BJ (cell line): Measurements from ENCODE around the gene TPGS1. TPM values are rescaled to one million over a fixed set of nuclear protein-coding genes. Genes with fewer than 3 reads are reported as not detected.
A peak's percentile ranks its signal among the peaks of the same experiment; 100 is the strongest.

Experiments used
- CTCF ChIA-PET: fragments of 350-600 bp; formaldehyde crosslinking; extraction: SDS; loops from one replicate; lab custom pipeline; 2021; ENCODE audit warnings: antibody characterized with exemption, inconsistent platforms; lab: Yijun Ruan, JAX
- POLR2A ChIA-PET: fragments of 300-600 bp; sonication (Branson Sonifier 250); formaldehyde crosslinking; extraction: SDS; loops from one replicate; lab custom pipeline; 2021; ENCODE audit warnings: antibody characterized with exemption; lab: Charles Lee
- DNase-seq: peaks from one replicate; pipeline ENCODE4 v3.0.0-alpha.2; 2011; ENCODE audit warnings: low read depth
- H3K27me3 ChIP-seq: 2 replicates; pipeline ENCODE4 v1.6.0; 2011; ENCODE audit warnings: low read length; ENCODE audit not compliant: control insufficient read depth, insufficient read depth
- H3K36me3 ChIP-seq: 2 replicates; pipeline ENCODE4 v1.5.1; 2011; ENCODE audit warnings: low read length; ENCODE audit not compliant: control insufficient read depth, insufficient read depth
- H3K4me3 ChIP-seq: 2 replicates; pipeline ENCODE4 v1.5.1; 2011; ENCODE audit warnings: low read depth, mild to moderate bottlenecking, control low read depth, low read length
- polyA plus RNA-seq: library from polyadenylated mRNA; depleted of rRNA; stranded (reverse); fragments of >200 nt; gene quantifications from 2 replicates; pipeline ENCODE4 v1.2.3, GENCODE V29; 2011
- TF ChIP-seq, protein P1 (sequence below): IDR thresholded peaks from 2 replicates; pipeline ENCODE4 v1.5.1; 2011; ENCODE audit warnings: low read depth, mild to moderate bottlenecking, control low read depth, inconsistent platforms, low read length, moderate library complexity; ENCODE audit not compliant: insufficient read depth

The TPGS1 gene
- polyA plus RNA-seq, 1 experiment: 6.8 TPM

DNA sequence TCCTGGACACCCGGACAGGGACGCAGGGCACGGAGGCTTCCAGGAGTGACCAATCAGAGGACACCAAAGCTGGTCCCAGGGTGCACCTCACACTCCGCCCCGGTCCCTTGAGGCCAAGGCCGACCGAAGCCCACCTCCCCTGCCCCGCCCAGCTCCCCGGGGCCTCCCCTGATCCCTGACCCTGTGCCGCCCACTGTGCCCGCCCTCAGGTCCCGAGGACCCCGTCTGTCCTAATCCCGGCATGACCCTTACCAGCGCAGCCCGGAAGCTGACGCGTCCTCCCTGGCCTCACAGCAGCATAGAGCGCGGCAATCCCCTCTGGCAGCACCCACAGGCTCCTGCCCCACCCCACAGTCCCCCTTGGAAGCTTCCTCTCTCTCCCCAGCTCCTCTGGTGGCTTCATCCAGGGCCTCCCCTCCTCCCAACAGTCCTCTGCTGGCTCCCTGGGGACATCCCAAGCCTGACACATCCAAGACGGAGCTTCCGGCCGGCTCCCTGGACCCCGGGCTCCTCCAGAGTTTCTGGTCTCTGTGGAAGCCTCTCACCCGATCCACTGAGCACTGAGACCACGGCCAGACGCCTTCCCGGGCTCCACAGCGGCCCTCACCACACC, 16.9 kb downstream of the TPGS1 start:
- peaks cover 4% of the 10 kb centered on the region for H3K36me3 ChIP-seq
- ChIA-PET POLR2A (no interaction called here), CTCF (interaction anchor here (0.9 kb wide), 1 partner anchor 13 kb away, joined by 5 read pairs; no protein-coding TSS in a partner anchor)
- no peak for DNase-seq
- TF ChIP-seq, protein P1, sequence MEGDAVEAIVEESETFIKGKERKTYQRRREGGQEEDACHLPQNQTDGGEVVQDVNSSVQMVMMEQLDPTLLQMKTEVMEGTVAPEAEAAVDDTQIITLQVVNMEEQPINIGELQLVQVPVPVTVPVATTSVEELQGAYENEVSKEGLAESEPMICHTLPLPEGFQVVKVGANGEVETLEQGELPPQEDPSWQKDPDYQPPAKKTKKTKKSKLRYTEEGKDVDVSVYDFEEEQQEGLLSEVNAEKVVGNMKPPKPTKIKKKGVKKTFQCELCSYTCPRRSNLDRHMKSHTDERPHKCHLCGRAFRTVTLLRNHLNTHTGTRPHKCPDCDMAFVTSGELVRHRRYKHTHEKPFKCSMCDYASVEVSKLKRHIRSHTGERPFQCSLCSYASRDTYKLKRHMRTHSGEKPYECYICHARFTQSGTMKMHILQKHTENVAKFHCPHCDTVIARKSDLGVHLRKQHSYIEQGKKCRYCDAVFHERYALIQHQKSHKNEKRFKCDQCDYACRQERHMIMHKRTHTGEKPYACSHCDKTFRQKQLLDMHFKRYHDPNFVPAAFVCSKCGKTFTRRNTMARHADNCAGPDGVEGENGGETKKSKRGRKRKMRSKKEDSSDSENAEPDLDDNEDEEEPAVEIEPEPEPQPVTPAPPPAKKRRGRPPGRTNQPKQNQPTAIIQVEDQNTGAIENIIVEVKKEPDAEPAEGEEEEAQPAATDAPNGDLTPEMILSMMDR: no peak
- H3K4me3 ChIP-seq: no peak overlapping the region
- peaks cover 2% of the 10 kb centered on the region; the same call in 1 of the 2 replicates for H3K27me3 ChIP-seq

DNA sequence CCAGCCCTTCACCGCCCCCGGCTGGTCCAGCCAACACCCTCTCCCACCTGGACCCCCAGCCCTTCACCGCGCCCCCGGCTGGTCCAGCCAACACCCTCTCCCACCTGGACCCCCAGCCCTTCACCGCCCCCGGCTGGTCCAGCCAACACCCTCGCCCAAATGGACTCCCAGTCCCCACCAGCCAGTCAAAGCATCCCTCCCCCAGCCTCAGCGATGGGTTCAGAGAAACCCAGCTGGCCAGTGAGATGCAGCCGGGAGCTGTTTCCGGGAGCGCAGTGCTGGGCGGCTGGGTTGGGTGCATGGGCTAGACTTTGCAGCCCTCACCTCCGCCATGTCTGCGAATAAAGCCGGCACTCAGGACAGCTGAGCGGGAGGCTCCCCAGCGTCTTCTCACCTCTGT, 17.7 kb downstream of the TPGS1 start:
- Histone ChIP-seq H3K4me3 (no peak overlapping the region), H3K36me3 (no peaks in the 10 kb centered on the region), H3K27me3 (peaks cover 2% of the 10 kb centered on the region; the same call in 1 of the 2 replicates)
- POLR2A ChIA-PET: no interaction called here
- TF ChIP-seq, protein P1: no peak
- CTCF ChIA-PET: interaction anchor here (1.2 to 1.4 kb wide), 2 partner anchors 14 to 29 kb away, joined by 3 to 5 read pairs; no protein-coding TSS in a partner anchor
- DNase-seq: no peak

DNA sequence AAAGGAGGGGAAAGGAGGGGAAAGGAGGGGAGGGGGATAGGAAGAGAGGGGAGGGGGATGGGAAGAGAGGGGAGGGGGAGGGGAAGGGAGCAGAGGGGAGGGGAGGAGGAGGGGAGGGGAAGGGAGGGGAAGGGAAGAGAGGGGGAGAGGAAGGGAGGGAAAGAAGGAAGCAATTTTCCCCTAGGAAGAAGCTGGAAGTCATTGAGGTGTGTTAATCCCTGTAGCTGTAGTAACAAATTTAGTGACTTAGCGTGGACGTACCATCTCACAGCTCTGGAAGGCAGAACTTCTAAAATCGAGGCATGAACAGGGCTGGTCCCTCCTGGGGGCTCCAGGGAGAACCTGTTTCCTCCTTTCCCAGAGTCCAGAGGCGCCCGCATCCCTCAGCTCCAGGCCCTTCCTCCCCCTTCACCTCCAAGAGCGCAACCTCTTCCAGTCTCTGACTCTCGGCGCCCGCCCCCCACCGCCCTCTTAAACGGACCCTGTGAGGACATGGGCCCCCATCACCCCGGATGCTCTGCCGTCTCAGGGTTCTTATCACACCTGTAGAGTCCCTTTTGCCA, 18.6 kb downstream of the TPGS1 start:
- no peak for DNase-seq
- POLR2A ChIA-PET: no interaction called here
- CTCF ChIA-PET: interaction anchor here (1.2 to 1.4 kb wide), 2 partner anchors 15 to 30 kb away, joined by 3 to 5 read pairs; no protein-coding TSS in a partner anchor
- no peak overlapping the region for H3K4me3 ChIP-seq
- TF ChIP-seq, protein P1: no peak
- H3K36me3 ChIP-seq: no peaks in the 10 kb centered on the region
- H3K27me3 ChIP-seq: peaks cover 2% of the 10 kb centered on the region; the same call in 1 of the 2 replicates

DNA sequence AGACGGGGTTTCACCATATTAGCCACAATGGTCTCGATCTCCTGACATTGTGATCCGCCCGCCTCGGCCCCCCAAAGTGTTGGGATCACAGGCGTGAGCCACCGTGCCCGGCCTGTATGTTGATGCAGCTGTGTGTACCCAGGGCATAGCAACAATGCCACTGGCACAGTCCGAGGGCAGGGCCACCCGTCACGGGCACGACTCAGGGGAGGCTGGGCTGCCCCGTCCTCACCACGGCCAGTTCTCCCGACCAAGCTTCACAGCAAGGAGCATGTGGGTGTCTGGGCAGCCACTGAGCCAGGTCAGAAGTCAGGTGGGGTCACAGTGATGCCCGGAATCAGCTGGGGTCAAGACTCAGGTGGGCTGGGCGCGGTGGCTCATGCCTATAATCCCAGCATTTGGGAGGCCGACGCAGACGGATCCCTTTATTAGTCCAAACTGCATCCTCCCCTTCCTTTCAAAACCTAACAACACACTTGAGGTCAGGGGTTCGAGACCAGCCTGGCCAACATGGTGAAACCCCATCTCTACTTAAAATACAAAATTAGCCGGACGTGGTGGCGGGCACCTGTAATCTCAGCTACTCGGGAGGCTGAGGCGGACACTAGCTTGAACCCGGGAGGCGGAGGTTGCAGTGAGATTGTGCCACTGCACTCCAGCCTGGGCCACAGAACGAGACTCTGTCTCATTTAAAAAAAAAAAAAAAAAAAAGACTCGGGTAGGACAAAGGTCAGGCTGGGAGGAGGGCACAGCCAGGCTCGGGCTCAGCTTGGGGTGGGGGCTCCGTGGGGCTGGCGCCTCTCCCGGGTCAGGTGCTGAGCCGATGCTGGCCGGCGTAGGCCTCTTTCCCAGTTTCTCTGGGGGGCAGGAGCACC, 23.1 kb downstream of the TPGS1 start:
- Histone ChIP-seq H3K4me3 (peak overlapping the region; percentile 54), H3K36me3 (peaks cover 3% of the 10 kb centered on the region), H3K27me3 (peaks cover 2% of the 10 kb centered on the region; the same call in 1 of the 2 replicates)
- ChIA-PET POLR2A (no interaction called here), CTCF (interaction anchor here (0.6 to 4.9 kb wide), 5 partner anchors 8 to 27 kb away, joined by 3 to 34 read pairs (median 6); partner anchors contain the start of gene TPGS1)
- TF ChIP-seq, protein P1: no peak
- DNase-seq: no peak
